VCaP (cell line): ENCODE data around the gene SYNGR1.

ENCODE experiments used
- H3K27ac ChIP-seq: fragments of 450-650 bp; 2 replicates; pipeline ENCODE4 v1.5.1; 2017
- CTCF ChIP-seq: fragments of 450-650 bp; conservative IDR thresholded peaks from 2 replicates; pipeline ENCODE4 v1.5.1; 2017; ENCODE audit warnings: mild to moderate bottlenecking, moderate library complexity

The SYNGR1 gene

GRCh38 chr22:39423976-39424375 is 74.2 kb downstream of the SYNGR1 start:
- TF ChIP-seq CTCF: no peak
- no peak overlapping the region for H3K27ac ChIP-seq

GRCh38 chr22:39426380-39427043 is 76.7 kb downstream of the SYNGR1 start:
- no peak overlapping the region for H3K27ac ChIP-seq
- no peak for TF ChIP-seq CTCF

- H3K27ac ChIP-seq: no peak overlapping the region
Observed at GRCh38 chr22:39427751-39428596, 78.2 kb downstream of the SYNGR1 start.

GRCh38 chr22:39428597-39429071 is 78.8 kb downstream of the SYNGR1 start:
- H3K27ac ChIP-seq: no peak overlapping the region
- no peak for TF ChIP-seq CTCF

More at GRCh38 chr22:39427751-39428596, 78.2 kb downstream of the SYNGR1 start:
- no peak for TF ChIP-seq CTCF

GRCh38 chr22:39429186-39429585 is 79.4 kb downstream of the SYNGR1 start:
- TF ChIP-seq CTCF: no peak
- H3K27ac ChIP-seq: no peak overlapping the region

GRCh38 chr22:39429916-39430575 is 80.3 kb downstream of the SYNGR1 start:
- TF ChIP-seq CTCF: no peak
- H3K27ac ChIP-seq: no peak overlapping the region

- TF ChIP-seq CTCF: no peak
- no peak overlapping the region for H3K27ac ChIP-seq
Observed at GRCh38 chr22:39430576-39431150, 80.9 kb downstream of the SYNGR1 start.
